DMS 273 (cell line): ENCODE results near the gene SLC27A5.
"Not testable (repeated sequence)": the region's sequence is repeated elsewhere in the genome, so short reads cannot be mapped to it uniquely, and the experiment has no call there.

Experiments
- DNase-seq: peaks from one replicate; lab custom pipeline; 2025; ENCODE audit not compliant: unreplicated experiment; lab: John Stamatoyannopoulos, UW

The SLC27A5 gene

DNA sequence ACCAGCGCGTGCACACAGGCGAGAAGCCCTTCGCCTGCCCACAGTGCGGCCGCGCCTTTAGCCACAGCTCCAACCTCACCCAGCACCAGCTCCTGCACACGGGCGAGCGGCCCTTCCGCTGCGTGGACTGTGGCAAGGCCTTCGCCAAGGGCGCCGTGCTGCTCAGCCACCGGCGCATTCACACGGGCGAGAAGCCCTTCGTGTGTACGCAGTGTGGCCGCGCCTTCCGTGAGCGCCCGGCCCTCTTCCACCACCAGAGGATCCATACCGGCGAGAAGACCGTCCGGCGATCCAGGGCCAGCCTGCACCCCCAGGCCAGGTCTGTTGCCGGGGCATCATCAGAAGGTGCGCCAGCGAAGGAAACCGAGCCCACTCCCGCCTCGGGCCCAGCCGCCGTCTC is 40.1 kb downstream of the SLC27A5 start:
- DNase-seq = no peak

DNA sequence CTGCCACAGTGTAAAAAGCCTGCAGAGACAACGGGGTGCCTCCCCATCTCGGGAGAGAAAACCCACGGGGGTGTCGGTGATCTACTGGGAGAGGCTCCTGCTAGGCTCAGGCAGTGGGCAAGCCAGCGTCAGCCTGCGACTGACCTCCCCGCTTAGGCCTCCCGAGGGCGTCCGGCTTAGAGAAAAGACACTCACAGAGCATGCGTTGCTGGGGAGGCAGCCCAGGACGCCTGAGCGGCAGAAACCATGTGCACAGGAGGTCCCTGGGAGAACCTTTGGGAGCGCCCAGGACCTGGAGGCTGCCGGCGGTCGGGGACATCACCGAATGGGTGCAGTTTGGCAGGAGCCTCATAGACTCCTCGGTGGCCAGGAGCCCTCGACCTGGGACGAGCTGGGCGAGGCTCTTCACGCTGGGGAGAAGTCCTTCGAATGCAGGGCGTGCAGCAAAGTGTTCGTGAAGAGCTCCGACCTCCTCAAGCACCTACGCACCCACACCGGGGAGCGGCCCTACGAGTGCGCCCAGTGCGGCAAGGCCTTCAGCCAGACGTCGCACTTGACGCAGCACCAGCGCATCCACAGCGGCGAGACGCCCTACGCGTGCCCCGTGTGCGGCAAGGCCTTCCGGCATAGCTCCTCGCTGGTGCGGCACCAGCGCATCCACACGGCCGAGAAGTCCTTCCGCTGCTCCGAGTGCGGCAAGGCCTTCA is 40.8 kb downstream of the SLC27A5 start:
- not testable (repeated sequence) for DNase-seq

DNA sequence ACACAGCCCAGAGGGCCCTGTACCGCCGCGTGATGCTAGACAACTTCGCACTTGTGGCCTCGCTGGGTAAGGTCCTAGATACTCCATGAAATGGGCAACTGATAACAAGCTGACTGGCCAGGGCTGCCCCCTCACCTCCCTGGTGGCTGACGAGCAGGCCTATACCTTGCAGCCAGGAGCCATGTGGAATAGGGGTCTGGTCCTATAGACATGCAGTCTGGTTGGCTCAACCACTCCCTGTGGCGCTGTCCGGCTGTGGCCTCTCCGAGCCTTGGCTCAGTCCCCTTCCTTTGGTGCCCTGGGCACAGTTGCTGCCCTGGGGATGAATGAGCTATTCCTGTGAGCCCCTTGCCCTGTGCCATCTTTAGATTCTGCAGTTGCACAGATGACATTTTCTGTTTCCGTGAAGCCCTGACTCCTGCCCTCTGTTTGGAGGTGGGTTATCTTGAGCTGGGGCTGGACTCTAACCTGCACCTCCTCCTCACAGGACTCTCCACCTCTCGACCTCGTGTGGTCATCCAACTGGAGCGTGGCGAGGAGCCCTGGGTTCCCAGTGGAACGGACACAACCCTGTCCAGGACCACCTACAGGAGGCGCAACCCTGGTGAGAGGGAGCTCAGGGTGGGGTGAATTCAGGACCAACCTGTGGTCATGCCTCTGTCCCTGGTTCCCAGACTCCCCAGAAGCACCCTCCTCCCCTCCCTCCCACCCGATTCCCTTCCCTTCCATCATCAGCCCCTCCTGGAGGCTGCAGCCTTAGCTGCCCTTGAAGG is 42.4 kb downstream of the SLC27A5 start:
- DNase-seq = no peak

GRCh38 chr19:58468216-58468839 is 43.5 kb downstream of the SLC27A5 start:
- DNase-seq = peak; percentile 43

- DNase-seq = peak; percentile 99
These were observed 44.8 kb downstream of the SLC27A5 start, which contains the start of gene ZNF324 for GRCh38 chr19:58466760-58467589. Gene ZNF324, plus strand, starts transcription at chr19:58467080. Its CDS starts 2,106 bp downstream, at chr19:58469186.

- no peak for DNase-seq
These were observed 45.6 kb downstream of the SLC27A5 start for GRCh38 chr19:58466089-58466759.

- DNase-seq = no peak
These were observed 51.8 kb downstream of the SLC27A5 start for GRCh38 chr19:58460039-58460438.

GRCh38 chr19:58456111-58456510 is 55.7 kb downstream of the SLC27A5 start:
- DNase-seq = no peak

GRCh38 chr19:58455306-58455705 is 56.5 kb downstream of the SLC27A5 start:
- no peak for DNase-seq

DNA sequence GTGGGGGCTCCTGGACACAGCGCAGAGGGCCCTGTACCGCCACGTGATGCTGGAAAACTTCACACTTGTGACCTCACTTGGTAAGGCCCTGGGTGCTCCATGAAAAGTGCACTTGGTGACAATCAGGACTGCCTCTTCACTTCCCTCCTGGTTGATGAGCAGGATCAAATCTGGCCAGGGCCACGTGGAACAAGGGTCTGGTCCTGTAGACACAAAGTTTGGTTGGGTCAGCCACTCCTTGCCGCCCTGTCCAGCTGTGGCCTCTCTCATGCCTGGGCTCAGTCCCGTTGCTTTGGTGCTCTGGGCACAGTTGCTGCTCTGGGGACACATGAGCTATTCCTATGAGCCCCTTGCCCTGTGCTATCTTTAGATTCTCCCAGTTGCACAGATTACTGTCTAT is 58.0 kb downstream of the SLC27A5 start:
- no peak for DNase-seq

GRCh38 chr19:58451358-58452101 is 60.3 kb downstream of the SLC27A5 start, which contains the start of gene ZNF324B:
Gene ZNF324B, plus strand, starts transcription at chr19:58451622. Its CDS starts 2,080 bp downstream, at chr19:58453702.
- DNase-seq = peak; percentile 99

DNA sequence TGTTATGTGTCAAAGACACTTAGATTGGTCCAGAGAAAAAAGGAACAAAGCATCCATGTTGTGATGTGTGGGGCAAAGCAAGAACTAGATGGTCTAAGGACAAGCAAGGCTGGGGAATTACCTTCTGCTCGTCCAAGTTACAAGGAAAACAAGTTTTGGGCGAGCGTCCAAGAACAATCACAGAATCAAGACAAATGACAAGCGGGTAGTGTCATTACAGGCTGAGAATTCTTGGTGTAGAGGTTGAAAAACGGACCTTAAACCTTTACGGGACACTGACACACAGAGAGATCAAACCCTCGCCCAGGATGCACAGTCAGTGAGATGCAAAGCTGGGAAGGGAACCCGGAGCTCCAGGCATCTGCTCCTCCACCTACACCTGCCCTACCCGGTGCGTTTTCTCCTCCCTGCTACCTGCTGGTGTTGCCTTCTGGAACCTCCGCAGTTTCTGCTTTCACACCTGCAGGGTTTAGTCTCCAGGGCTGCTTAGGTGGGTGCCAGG is 60.9 kb downstream of the SLC27A5 start:
- peak; percentile 76 for DNase-seq

DNA sequence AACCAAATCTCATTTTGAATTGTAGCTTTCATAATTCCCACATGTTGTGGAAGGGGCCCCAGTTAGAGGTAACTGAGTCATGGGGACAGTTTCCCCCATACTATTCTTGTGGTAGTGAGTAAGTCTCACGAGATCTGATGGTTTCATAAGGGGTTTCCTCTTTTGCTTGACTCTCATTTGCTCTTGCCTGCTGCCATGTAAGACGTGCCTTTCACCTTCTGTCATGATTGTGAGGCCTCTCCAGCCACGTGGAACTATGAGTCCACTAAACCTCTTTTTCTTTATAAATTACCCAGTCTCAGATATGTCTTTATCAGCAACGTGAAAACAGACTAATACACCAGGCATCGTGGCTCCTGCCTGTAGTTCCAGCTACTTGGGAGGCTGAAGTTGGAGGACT is 61.8 kb downstream of the SLC27A5 start:
- DNase-seq = not testable (repeated sequence)

- not testable (repeated sequence) for DNase-seq
These were observed 62.9 kb downstream of the SLC27A5 start for GRCh38 chr19:58448860-58449259.
